HG03521 (cell line): ENCODE measurements around the gene WDR91.
A peak's percentile ranks its signal among the peaks of the same experiment; 100 is the strongest.
"Not testable (repeated sequence)": the region's sequence is repeated elsewhere in the genome, so short reads cannot be mapped to it uniquely, and the experiment has no call there.

Experiments
- ATAC-seq: cut with Tn5 transposase; IDR thresholded peaks from one replicate; pipeline ENCODE4 v1.9.1; 2021; ENCODE audit warnings: mild to moderate bottlenecking, moderate library complexity; ENCODE audit not compliant: unreplicated experiment

The WDR91 gene

GRCh38 chr7:135181261-135181928, 29.9 kb downstream of the WDR91 start:
- ATAC-seq = no peak

GRCh38 chr7:135180122-135180521, 31.2 kb downstream of the WDR91 start:
- ATAC-seq = no peak

- no peak for ATAC-seq
Observed at GRCh38 chr7:135179321-135179925, 31.9 kb downstream of the WDR91 start.

- no peak for ATAC-seq
Observed at GRCh38 chr7:135178364-135178763, 33.0 kb downstream of the WDR91 start.

- no peak for ATAC-seq
Observed at GRCh38 chr7:135177028-135177696, 34.2 kb downstream of the WDR91 start.

- ATAC-seq = no peak
Observed at GRCh38 chr7:135175931-135176330, 35.4 kb downstream of the WDR91 start.

GRCh38 chr7:135174941-135175340, 36.4 kb downstream of the WDR91 start:
- ATAC-seq = no peak

GRCh38 chr7:135173916-135174315, 37.4 kb downstream of the WDR91 start:
- not testable (repeated sequence) for ATAC-seq

GRCh38 chr7:135171581-135172291, 39.6 kb downstream of the WDR91 start:
- not testable (repeated sequence) for ATAC-seq

GRCh38 chr7:135170998-135171481, 40.3 kb downstream of the WDR91 start:
- ATAC-seq = peak; percentile 20

GRCh38 chr7:135170274-135170997, 40.9 kb downstream of the WDR91 start, which contains the start of gene CYREN:
TSS of gene CYREN (minus strand) at chr7:135170707. CDS start at chr7:135168922, 1,785 bp downstream.
- ATAC-seq = peak; percentile 74

GRCh38 chr7:135169964-135170273, 41.4 kb downstream of the WDR91 start:
- ATAC-seq = no peak

GRCh38 chr7:135169141-135169963, 42.0 kb downstream of the WDR91 start:
- peak; percentile 42 for ATAC-seq

GRCh38 chr7:135168489-135169140, 42.7 kb downstream of the WDR91 start:
- ATAC-seq = no peak

- ATAC-seq = no peak
Observed at GRCh38 chr7:135168001-135168400, 43.3 kb downstream of the WDR91 start.

- no peak for ATAC-seq
Observed at GRCh38 chr7:135167365-135167917, 43.9 kb downstream of the WDR91 start.

- no peak for ATAC-seq
Observed at GRCh38 chr7:135166338-135166990, 44.9 kb downstream of the WDR91 start.

GRCh38 chr7:135165862-135166261, 45.5 kb downstream of the WDR91 start:
- ATAC-seq = no peak
